IMR-90 (cell line): Measurements from ENCODE around the gene USP6NL. TPM values are rescaled to one million over a fixed set of nuclear protein-coding genes. Genes with fewer than 3 reads are reported as not detected.

ENCODE experiments used
- ATAC-seq: fragments of 200-7000 bp; cut with Tn5 transposase; 2 replicates; pipeline ENCODE4 v1.9.1; 2020; ENCODE audit warnings: low read depth, mild to moderate bottlenecking, moderate library complexity
- BruUV-seq: library from RNA; stranded (reverse); fragments of 400-500 nt; replicated peaks from 2 replicates; lab custom pipeline; 2021; lab: Mats Ljungman, UMichigan
- CTCF ChIA-PET: fragments of 300-600 bp; formaldehyde crosslinking; extraction: SDS; loops from one replicate; lab custom pipeline; 2021; ENCODE audit warnings: antibody characterized with exemption; lab: Yijun Ruan, JAX
- POLR2A ChIA-PET: fragments of 300-600 bp; sonication (Branson Sonifier 250); formaldehyde crosslinking; loops from one replicate; lab custom pipeline; 2022; ENCODE audit warnings: antibody characterized with exemption; ENCODE audit not compliant: unreplicated experiment; lab: Charles Lee
- DNase-seq: peaks from one replicate; pipeline ENCODE4 v3.0.0; 2013
- H2AFZ ChIP-seq: replicated peaks from 2 replicates; pipeline ENCODE3; 2013; ENCODE audit warnings: low read length, mild to moderate bottlenecking; ENCODE audit not compliant: poor library complexity
- H2AK5ac ChIP-seq: 2 replicates; pipeline ENCODE4 v1.6.1; 2013; ENCODE audit warnings: low read depth, low read length, inconsistent platforms
- H2AK9ac ChIP-seq: replicated peaks from 2 replicates; pipeline ENCODE3; 2013; ENCODE audit warnings: mild to moderate bottlenecking, low read depth, low read length, moderate library complexity; ENCODE audit not compliant: poor library complexity
- H2BK120ac ChIP-seq: 2 replicates; pipeline ENCODE4 v1.6.1; 2013; ENCODE audit warnings: low read depth, low read length, inconsistent platforms
- H2BK15ac ChIP-seq: 3 replicates; pipeline ENCODE4 v1.6.1; 2013; ENCODE audit warnings: low read depth, low read length, inconsistent platforms
- H2BK20ac ChIP-seq: 2 replicates; pipeline ENCODE4 v1.6.1; 2013; ENCODE audit warnings: low read depth, mild to moderate bottlenecking, inconsistent platforms, low read length, moderate library complexity
- H2BK5ac ChIP-seq: 2 replicates; pipeline ENCODE4 v1.6.1; 2013; ENCODE audit warnings: mild to moderate bottlenecking, low read depth, low read length, inconsistent platforms; ENCODE audit not compliant: poor library complexity, severe bottlenecking
- H3K14ac ChIP-seq: replicated peaks from 2 replicates; pipeline ENCODE4 v1.6.1; 2013; ENCODE audit warnings: low read depth, low read length, inconsistent platforms
- H3K18ac ChIP-seq: 2 replicates; pipeline ENCODE4 v1.6.1; 2013; ENCODE audit warnings: low read depth, low read length, control low read depth
- H3K23ac ChIP-seq: 2 replicates; pipeline ENCODE4 v1.6.1; 2013; ENCODE audit warnings: low read depth, low read length, inconsistent platforms
- H3K27ac ChIP-seq: 2 replicates; pipeline ENCODE4 v1.5.1; 2013; ENCODE audit warnings: mild to moderate bottlenecking, control low read depth, low read length; ENCODE audit not compliant: insufficient read depth
- H3K27me3 ChIP-seq: 2 replicates; pipeline ENCODE4 v1.6.1; 2013; ENCODE audit warnings: low read length; ENCODE audit not compliant: control insufficient read depth, insufficient read depth
- H3K36me3 ChIP-seq: 2 replicates; pipeline ENCODE4 v1.6.1; 2013; ENCODE audit warnings: low read length, mixed read lengths; ENCODE audit not compliant: control insufficient read depth, insufficient read depth
- H3K4ac ChIP-seq: 2 replicates; pipeline ENCODE4 v1.6.1; 2013; ENCODE audit warnings: low read depth, low read length, inconsistent platforms
- H3K4me1 ChIP-seq: 2 replicates; pipeline ENCODE4 v1.6.1; 2013; ENCODE audit warnings: low read length, mixed read lengths; ENCODE audit not compliant: control insufficient read depth, insufficient read depth
- H3K4me2 ChIP-seq: 2 replicates; pipeline ENCODE4 v1.6.1; 2013; ENCODE audit warnings: low read depth, mild to moderate bottlenecking, control low read depth, low read length, moderate library complexity
- H3K4me3 ChIP-seq: 2 replicates; pipeline ENCODE4 v1.5.1; 2013; ENCODE audit warnings: low read depth, mild to moderate bottlenecking, control low read depth, low read length, moderate library complexity; ENCODE audit not compliant: insufficient read depth
- H3K56ac ChIP-seq: 2 replicates; pipeline ENCODE4 v1.6.1; 2013; ENCODE audit warnings: low read length, inconsistent platforms; ENCODE audit not compliant: insufficient read depth; ENCODE audit errors: extremely low read depth
- H3K79me1 ChIP-seq, 2 experiments: 2 replicates each; pipeline ENCODE4 v1.6.1; 2013; ENCODE audit warnings: low read length in 2 of 2, inconsistent platforms in 1 of 2, low read depth in 1 of 2
- H3K9ac ChIP-seq: 2 replicates; pipeline ENCODE4 v1.6.1; 2013; ENCODE audit warnings: low read depth, low read length, control low read depth
- H3K9me1 ChIP-seq: 2 replicates; pipeline ENCODE4 v1.6.1; 2013; ENCODE audit warnings: low read length, inconsistent platforms; ENCODE audit not compliant: insufficient read depth
- H3K9me3 ChIP-seq: 2 replicates; pipeline ENCODE4 v1.6.1; 2013; ENCODE audit warnings: low read length; ENCODE audit not compliant: control insufficient read depth, insufficient read depth
- H4K20me1 ChIP-seq: 2 replicates; pipeline ENCODE4 v1.6.1; 2013; ENCODE audit warnings: low read length, inconsistent platforms; ENCODE audit not compliant: insufficient read depth
- H4K5ac ChIP-seq: 2 replicates; pipeline ENCODE4 v1.6.1; 2013; ENCODE audit warnings: mild to moderate bottlenecking, low read depth, low read length, control low read depth
- H4K8ac ChIP-seq, 2 experiments: 2 replicates each; pipeline ENCODE4 v1.6.1; 2013; ENCODE audit warnings: low read depth in 2 of 2, low read length in 2 of 2, control low read depth in 1 of 2, inconsistent platforms in 1 of 2
- H4K91ac ChIP-seq: 2 replicates; pipeline ENCODE4 v1.6.1; 2013; ENCODE audit warnings: low read depth, low read length, inconsistent platforms; ENCODE audit not compliant: insufficient read depth
- CEBPB ChIP-seq: IDR thresholded peaks from 2 replicates; pipeline ENCODE4 v1.6.1; 2012; ENCODE audit warnings: low read depth, low read length, improper control_type of control experiment
- ELK1 ChIP-seq: fragments of 150-350 bp; IDR thresholded peaks from 2 replicates; pipeline ENCODE4 v1.6.1; 2016; ENCODE audit warnings: low read depth, mild to moderate bottlenecking, low read length, moderate library complexity, borderline replicate concordance
- FOS ChIP-seq: fragments of 150-350 bp; IDR thresholded peaks from 2 replicates; pipeline ENCODE4 v1.6.1; 2016; ENCODE audit warnings: low read depth, low read length
- MAFK ChIP-seq: IDR thresholded peaks from 2 replicates; pipeline ENCODE4 v1.6.1; 2012; ENCODE audit warnings: low read depth, low read length, improper control_type of control experiment
- RAD21 ChIP-seq: IDR thresholded peaks from 2 replicates; pipeline ENCODE4 v1.6.1; 2012; ENCODE audit warnings: low read length, improper control_type of control experiment
- WGBS, 2 experiments: methylation state at CpG; one replicate each; pipeline versions ENCODE4 v1.1.5 to v1.1.7; 2013; ENCODE audit warnings: missing lambda C conversion rate in 2 of 2; ENCODE audit not compliant: insufficient read length in 1 of 2; ENCODE audit errors: extremely low coverage in 2 of 2; 5-methylcytosine and 5-hydroxymethylcytosine counted together
- dilution Hi-C: fragments of 300-500 bp; cut with HindIII; formaldehyde crosslinking; loops from one replicate; pipeline ENCODE4 v1.14.3; 2018; ENCODE audit warnings: low sequenced_read_pairs; ENCODE audit not compliant: unreplicated experiment
- in situ Hi-C: fragments of 300-500 bp; cut with MboI; formaldehyde crosslinking; loops from 3 replicates; pipeline ENCODE4 v1.14.3; 2019; ENCODE audit warnings: low sequenced_read_pairs, inconsistent platforms, mixed read lengths
- intact Hi-C: fragments of 100-400 bp; cut with micrococcal nuclease; formaldehyde crosslinking; loops from 2 replicates; pipeline ENCODE4 v1.10.0; 2022
- polyA plus RNA-seq, 3 experiments: library from polyadenylated mRNA; depleted of rRNA; stranded (reverse); fragments of >200 nt; gene quantifications; 2 replicates each; pipeline ENCODE4 v1.2.3, GENCODE V29; 2012; ENCODE audit warnings: low replicate concordance in 1 of 3
- total RNA-seq: library from RNA; depleted of rRNA; stranded (reverse); fragments of >200 nt; gene quantifications from 2 replicates; pipeline ENCODE4 v1.2.3, GENCODE V29; 2012

Gene USP6NL
- total and polyA plus RNA-seq, 2 of the 4 experiments (the other 2 are of a cell fraction): 7.8 to 9.1 TPM

- no peak overlapping the region for H3K23ac ChIP-seq
- H4K5ac ChIP-seq: no peak overlapping the region
- H3K27ac ChIP-seq: no peak overlapping the region
- no peak overlapping the region for H4K91ac ChIP-seq
- H2AFZ ChIP-seq: no peak overlapping the region
- H4K8ac ChIP-seq: no peak overlapping the region
- CTCF ChIA-PET: interaction anchor here (0.7 kb wide), 1 partner anchor 198 kb away, joined by 3 read pairs; no protein-coding TSS in a partner anchor
- H3K9ac ChIP-seq: no peak overlapping the region
- no peak overlapping the region for H2AK5ac ChIP-seq
- H3K9me1 ChIP-seq: no peaks in the 10 kb centered on the region
- H3K36me3 ChIP-seq: no peaks in the 10 kb centered on the region
- no peak overlapping the region for H2BK15ac ChIP-seq
- no peaks in the 10 kb centered on the region for H3K27me3 ChIP-seq
- H3K79me1 ChIP-seq: peaks cover 19 to 29% of the 10 kb centered on the region in 2 experiments
- no peak overlapping the region for H3K4me3 ChIP-seq
- WGBS, 2 experiments: no CpG with 5 or more reads among the region's 4 CpGs
- H3K9me3 ChIP-seq: no peaks in the 10 kb centered on the region
- H4K20me1 ChIP-seq: no peaks in the 10 kb centered on the region
- no peak overlapping the region for H2BK120ac ChIP-seq
- no TSS peak for BruUV-seq
- DNase-seq (peak; percentile 39), ATAC-seq (peak; percentile 46; the same call in 1 of the 2 replicates)
- H3K4ac ChIP-seq: no peak overlapping the region
- no peak overlapping the region for H2AK9ac ChIP-seq
- no peak overlapping the region for H3K56ac ChIP-seq
- POLR2A ChIA-PET: no interaction called here
- no peak for TF ChIP-seq FOS
- TF ChIP-seq RAD21: no peak
- peak; percentile 1; the same call in 1 of the 2 replicates for TF ChIP-seq CEBPB
- TF ChIP-seq MAFK: 0 out of 2 replicates have a peak, but pooled peaks have one; percentile 13
- no peak for TF ChIP-seq ELK1
- no peaks in the 10 kb centered on the region for H3K4me1 ChIP-seq
- in situ Hi-C loops (no loop called here), intact Hi-C loops (no loop called here), dilution Hi-C loops (no loop called here)
- H2BK5ac ChIP-seq: no peak overlapping the region
- no peak overlapping the region for H3K14ac ChIP-seq
- no peak overlapping the region for H3K18ac ChIP-seq
- peak overlapping the region; percentile 7; the same call in 1 of the 2 replicates for H3K4me2 ChIP-seq
- no peak overlapping the region for H2BK20ac ChIP-seq
These were observed 51.3 kb downstream of the USP6NL start for GRCh38 chr10:11560076-11560709.
